SU-DHL-6 (cell line): Measurements from ENCODE around the gene ZNF438.

ENCODE experiments used
- H2AFZ ChIP-seq: fragments of 200-600 bp; sonication (generic); 2 replicates; pipeline ENCODE4 v1.6.1; 2014; ENCODE audit warnings: low read depth, mild to moderate bottlenecking, moderate library complexity, mixed read lengths, antibody characterized with exemption, low read length; ENCODE audit not compliant: severe bottlenecking
- H3F3A ChIP-seq: fragments of 200-600 bp; shearing (Covaris generic); 2 replicates; pipeline ENCODE4 v1.6.0; 2016; ENCODE audit warnings: antibody characterized with exemption, mild to moderate bottlenecking; ENCODE audit not compliant: insufficient read depth
- H3K27ac ChIP-seq: fragments of 200-600 bp; sonication (generic); 2 replicates; pipeline ENCODE4 v1.5.1; 2016; ENCODE audit warnings: low read depth, mild to moderate bottlenecking, low read length, moderate library complexity, mixed read lengths
- H3K27me3 ChIP-seq: fragments of 200-600 bp; sonication (generic), shearing (Covaris generic); 2 replicates; pipeline ENCODE4 v1.6.0; 2014; ENCODE audit warnings: mild to moderate bottlenecking, low read length
- H3K36me3 ChIP-seq: fragments of 200-600 bp; sonication (generic); 2 replicates; pipeline ENCODE4 v1.6.1; 2014; ENCODE audit warnings: mild to moderate bottlenecking, low read length, mixed read lengths
- H3K4me2 ChIP-seq: fragments of 300-600, 200-600 bp; shearing (Covaris generic), sonication (generic); 2 replicates; pipeline ENCODE4 v1.6.0; 2014; ENCODE audit warnings: low read length, low read depth, mild to moderate bottlenecking; ENCODE audit not compliant: poor library complexity, severe bottlenecking
- H3K4me3 ChIP-seq: fragments of 200-600 bp; sonication (generic); 2 replicates; pipeline ENCODE4 v1.5.1; 2014; ENCODE audit warnings: antibody characterized with exemption, low read length, mild to moderate bottlenecking, mixed read lengths; ENCODE audit not compliant: insufficient read depth, poor library complexity, severe bottlenecking
- H3K79me2 ChIP-seq: fragments of 200-600 bp; sonication (generic); 2 replicates; pipeline ENCODE4 v1.6.1; 2014; ENCODE audit warnings: mild to moderate bottlenecking, low read length, moderate library complexity; ENCODE audit not compliant: insufficient read depth
- H3K9ac ChIP-seq: fragments of 200-600 bp; sonication (generic); 2 replicates; pipeline ENCODE4 v1.7.0; 2014; ENCODE audit warnings: mild to moderate bottlenecking, low read length
- H3K9me2 ChIP-seq: fragments of 200-600 bp; sonication (generic); replicated peaks from 2 replicates; pipeline ENCODE4 v1.6.1; 2014; ENCODE audit warnings: low read length; ENCODE audit not compliant: insufficient read depth
- H3K9me3 ChIP-seq: fragments of 200-600 bp; sonication (generic); 2 replicates; pipeline ENCODE4 v1.6.1; 2014; ENCODE audit warnings: low read length, mixed read lengths; ENCODE audit not compliant: insufficient read depth
- H4K20me1 ChIP-seq: fragments of 200-600 bp; sonication (generic); 2 replicates; pipeline ENCODE4 v1.6.1; 2014; ENCODE audit warnings: low read depth, mild to moderate bottlenecking, antibody characterized with exemption, low read length, moderate library complexity, mixed read lengths
- EZH2phosphoT487 ChIP-seq: fragments of 200-600 bp; sonication (generic), shearing (Covaris generic); conservative IDR thresholded peaks from 2 replicates; pipeline ENCODE4 v1.6.1; 2018; ENCODE audit warnings: mild to moderate bottlenecking, antibody characterized with exemption, low read length, moderate library complexity, mixed read lengths
- TF ChIP-seq, protein P1 (sequence below): fragments of 200-600 bp; sonication (generic); IDR thresholded peaks from one replicate; pipeline ENCODE4 v1.5.1; 2017; ENCODE audit warnings: antibody characterized with exemption, mild to moderate bottlenecking, low read length, moderate library complexity; ENCODE audit not compliant: insufficient read depth, poor library complexity, severe bottlenecking

Gene ZNF438

DNA sequence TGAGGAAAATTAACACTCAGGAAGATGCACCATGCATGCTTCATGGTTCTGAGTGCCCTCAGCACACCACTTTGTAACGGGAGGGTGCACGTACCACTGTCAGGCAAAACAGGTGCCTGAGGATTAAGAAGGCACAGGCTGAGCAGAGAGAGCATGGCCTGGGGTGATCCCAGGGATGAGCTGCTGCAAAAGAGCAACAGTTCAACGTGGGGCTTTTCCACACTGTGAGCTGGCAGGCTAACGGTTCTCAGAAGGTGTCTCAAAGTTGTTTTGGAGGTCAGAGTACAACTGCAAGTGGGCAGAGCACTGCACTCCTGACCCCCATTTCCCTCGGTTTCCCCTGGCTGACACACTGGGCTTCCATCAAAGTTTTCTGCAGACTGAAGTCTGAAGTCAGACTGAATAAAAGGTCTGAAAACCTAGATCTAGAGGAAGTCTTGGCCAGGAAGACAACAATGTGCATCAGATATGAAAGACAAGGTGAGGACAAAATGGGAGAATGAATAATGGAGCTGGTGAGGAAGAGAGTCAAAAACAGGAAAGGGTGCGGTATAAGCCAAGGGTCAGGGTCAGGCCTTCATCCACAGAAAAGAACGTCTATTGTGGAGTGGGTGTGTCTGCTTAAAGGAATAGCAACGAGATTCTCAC lies 20.5 kb downstream of the ZNF438 start:
- H3K4me2 ChIP-seq, result no peak overlapping the region
- H3K4me3 ChIP-seq, result no peak overlapping the region
- H3K27ac ChIP-seq, result no peak overlapping the region
- no peaks in the 10 kb centered on the region for H3K9me3 ChIP-seq
- no peaks in the 10 kb centered on the region for H3K27me3 ChIP-seq
- TF ChIP-seq, protein P1, sequence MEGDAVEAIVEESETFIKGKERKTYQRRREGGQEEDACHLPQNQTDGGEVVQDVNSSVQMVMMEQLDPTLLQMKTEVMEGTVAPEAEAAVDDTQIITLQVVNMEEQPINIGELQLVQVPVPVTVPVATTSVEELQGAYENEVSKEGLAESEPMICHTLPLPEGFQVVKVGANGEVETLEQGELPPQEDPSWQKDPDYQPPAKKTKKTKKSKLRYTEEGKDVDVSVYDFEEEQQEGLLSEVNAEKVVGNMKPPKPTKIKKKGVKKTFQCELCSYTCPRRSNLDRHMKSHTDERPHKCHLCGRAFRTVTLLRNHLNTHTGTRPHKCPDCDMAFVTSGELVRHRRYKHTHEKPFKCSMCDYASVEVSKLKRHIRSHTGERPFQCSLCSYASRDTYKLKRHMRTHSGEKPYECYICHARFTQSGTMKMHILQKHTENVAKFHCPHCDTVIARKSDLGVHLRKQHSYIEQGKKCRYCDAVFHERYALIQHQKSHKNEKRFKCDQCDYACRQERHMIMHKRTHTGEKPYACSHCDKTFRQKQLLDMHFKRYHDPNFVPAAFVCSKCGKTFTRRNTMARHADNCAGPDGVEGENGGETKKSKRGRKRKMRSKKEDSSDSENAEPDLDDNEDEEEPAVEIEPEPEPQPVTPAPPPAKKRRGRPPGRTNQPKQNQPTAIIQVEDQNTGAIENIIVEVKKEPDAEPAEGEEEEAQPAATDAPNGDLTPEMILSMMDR, result no peak
- TF ChIP-seq EZH2phosphoT487, result no peak
- no peaks in the 10 kb centered on the region for H3K79me2 ChIP-seq
- H4K20me1 ChIP-seq, result no peaks in the 10 kb centered on the region
- H3K36me3 ChIP-seq, result no peaks in the 10 kb centered on the region
- H3K9ac ChIP-seq, result no peak overlapping the region
- no peak overlapping the region for H2AFZ ChIP-seq
- H3K9me2 ChIP-seq, result no peaks in the 10 kb centered on the region
- H3F3A ChIP-seq, result no peaks in the 10 kb centered on the region

DNA sequence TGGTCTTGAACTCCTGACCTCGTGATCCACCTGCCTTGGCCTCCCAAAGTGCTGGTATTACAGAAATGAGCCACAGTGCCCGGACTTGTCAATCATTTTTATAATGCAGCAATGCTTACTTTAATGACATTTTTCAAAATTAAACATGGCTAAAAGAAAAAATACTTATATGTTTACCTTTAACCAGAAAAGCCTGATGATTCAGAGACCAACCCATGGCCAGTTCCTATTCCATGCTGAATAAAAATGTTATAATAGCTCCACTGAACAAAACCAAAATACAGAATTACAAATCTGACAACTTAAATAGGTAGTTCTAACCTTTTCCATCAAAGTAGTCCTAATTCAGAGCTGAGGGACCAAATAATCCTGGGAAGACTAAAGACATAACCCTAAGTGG lies 21.6 kb downstream of the ZNF438 start:
- Histone ChIP-seq H3K9ac (no peak overlapping the region), H4K20me1 (no peaks in the 10 kb centered on the region), H3K27ac (no peak overlapping the region), H3K79me2 (no peaks in the 10 kb centered on the region), H2AFZ (no peak overlapping the region), H3K36me3 (no peaks in the 10 kb centered on the region), H3K27me3 (no peaks in the 10 kb centered on the region), H3K4me2 (no peak overlapping the region), H3K9me3 (no peaks in the 10 kb centered on the region), H3F3A (no peaks in the 10 kb centered on the region), H3K4me3 (no peak overlapping the region), H3K9me2 (no peaks in the 10 kb centered on the region)
- TF ChIP-seq, protein P1, result no peak
- TF ChIP-seq EZH2phosphoT487, result no peak

DNA sequence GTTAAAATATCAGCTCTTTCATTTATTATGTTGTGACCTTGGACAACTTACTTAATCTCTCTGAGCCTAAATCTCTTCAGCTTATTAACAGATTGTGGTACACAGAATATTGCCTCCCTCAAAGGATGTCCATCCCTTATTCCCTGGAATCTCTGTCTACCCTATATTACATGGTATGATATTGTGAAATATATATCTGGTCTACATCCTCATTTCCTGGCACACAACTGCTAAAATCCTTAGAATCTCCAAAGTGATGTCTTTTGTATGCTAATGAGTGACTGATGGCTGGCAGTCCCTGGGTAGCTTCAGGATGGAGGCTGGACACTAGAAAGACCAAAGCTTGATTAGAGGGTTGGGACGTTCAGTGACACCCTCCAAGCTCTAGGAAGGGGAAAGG lies 25.8 kb downstream of the ZNF438 start:
- no peaks in the 10 kb centered on the region for H3K9me3 ChIP-seq
- TF ChIP-seq, protein P1, result no peak
- no peak for TF ChIP-seq EZH2phosphoT487
- H3K4me2 ChIP-seq, result no peak overlapping the region
- no peaks in the 10 kb centered on the region for H3F3A ChIP-seq
- no peak overlapping the region for H3K4me3 ChIP-seq
- no peaks in the 10 kb centered on the region for H3K27me3 ChIP-seq
- no peaks in the 10 kb centered on the region for H3K9me2 ChIP-seq
- no peak overlapping the region for H3K27ac ChIP-seq
- H2AFZ ChIP-seq, result no peak overlapping the region
- no peak overlapping the region for H3K9ac ChIP-seq
- no peaks in the 10 kb centered on the region for H4K20me1 ChIP-seq
- no peaks in the 10 kb centered on the region for H3K36me3 ChIP-seq
- H3K79me2 ChIP-seq, result no peaks in the 10 kb centered on the region
